Measurements from ENCODE around the gene LDLRAP1. TPM values are rescaled to one million over a fixed set of nuclear protein-coding genes. Genes with fewer than 3 reads are reported as not detected.
"Not testable (repeated sequence)": the region's sequence is repeated elsewhere in the genome, so short reads cannot be mapped to it uniquely, and the experiment has no call there.

Gene LDLRAP1, protein sequence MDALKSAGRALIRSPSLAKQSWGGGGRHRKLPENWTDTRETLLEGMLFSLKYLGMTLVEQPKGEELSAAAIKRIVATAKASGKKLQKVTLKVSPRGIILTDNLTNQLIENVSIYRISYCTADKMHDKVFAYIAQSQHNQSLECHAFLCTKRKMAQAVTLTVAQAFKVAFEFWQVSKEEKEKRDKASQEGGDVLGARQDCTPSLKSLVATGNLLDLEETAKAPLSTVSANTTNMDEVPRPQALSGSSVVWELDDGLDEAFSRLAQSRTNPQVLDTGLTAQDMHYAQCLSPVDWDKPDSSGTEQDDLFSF
- total RNA-seq, result 10 to 100 TPM; 14.3 to 17.4 TPM

DNA sequence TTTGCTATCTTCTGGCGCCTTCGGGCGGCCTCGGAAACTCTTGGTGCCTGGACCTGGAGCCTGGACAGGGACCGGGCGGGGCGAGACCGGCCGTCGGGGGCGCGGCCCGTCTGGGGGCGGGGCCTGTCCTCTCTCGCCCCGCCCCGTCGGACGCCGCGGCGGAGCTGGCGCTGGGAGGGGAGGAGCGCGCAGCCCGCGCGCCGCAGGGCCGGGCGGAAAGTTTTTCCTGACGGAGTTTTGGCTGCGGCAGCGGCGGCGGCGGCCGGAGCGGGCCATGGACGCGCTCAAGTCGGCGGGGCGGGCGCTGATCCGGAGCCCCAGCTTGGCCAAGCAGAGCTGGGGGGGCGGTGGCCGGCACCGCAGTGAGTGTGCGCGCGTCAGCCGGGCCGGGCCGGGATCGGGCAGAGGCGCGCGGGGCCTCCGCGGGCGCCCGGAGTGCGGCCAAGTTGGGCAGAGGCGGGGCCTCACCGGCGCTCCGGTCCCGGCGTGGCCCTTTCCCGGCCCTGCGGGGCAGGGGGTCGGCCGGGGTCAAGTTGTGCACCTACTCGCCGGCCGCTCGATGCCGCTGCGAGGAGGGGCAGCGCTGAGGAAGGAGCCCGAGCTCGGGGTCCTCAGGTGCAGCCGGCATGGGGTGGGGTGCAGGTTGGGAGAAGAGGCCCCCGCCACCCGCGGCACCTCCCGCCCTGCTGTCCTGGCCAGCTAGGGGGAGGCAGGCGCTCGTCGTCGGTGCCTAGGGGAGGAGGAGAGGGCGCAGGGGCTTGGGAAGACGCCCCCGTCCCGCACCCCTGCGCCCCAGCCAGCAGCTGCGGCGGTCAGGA lies at the start of gene LDLRAP1:
Gene LDLRAP1 (plus strand): TSS at position 182 of the 818 bp plus-strand sequence. CDS start 93 bp downstream, at position 275.
- no peaks in the 10 kb centered on the region for H3K27me3 Mint-ChIP-seq
- H3K4me3 Mint-ChIP-seq, result peak within 1 kb of the TSS; percentile 87
- H3K36me3 Mint-ChIP-seq, result no peaks in the 10 kb centered on the region
- peak; percentile 76 for DNase-seq
- H3K4me1 Mint-ChIP-seq, result peaks cover 36% of the 10 kb centered on the region
- H3K9me3 Mint-ChIP-seq, result no peaks in the 10 kb centered on the region
- H3K27ac Mint-ChIP-seq, result peak within 1 kb of the TSS; percentile 76

DNA sequence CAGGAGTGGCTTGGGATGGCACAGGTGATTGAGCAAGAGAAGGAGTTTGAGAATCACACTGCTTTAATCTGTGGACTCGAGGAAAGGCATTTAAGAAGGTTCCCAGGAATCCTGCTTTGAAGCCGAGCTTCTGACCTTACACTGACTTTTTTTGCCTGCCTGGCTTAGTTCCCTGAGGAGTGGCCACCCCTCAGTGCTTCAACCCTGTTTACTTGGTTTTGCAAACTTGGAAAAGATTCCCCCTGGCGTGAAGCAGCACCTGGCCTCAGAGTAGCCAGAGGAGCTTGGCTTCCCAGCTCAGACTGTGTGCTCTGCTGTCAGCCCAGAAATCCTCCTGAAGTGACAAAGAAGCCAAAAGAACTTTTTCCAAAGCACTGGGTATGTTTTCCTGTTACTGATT lies 48.5 kb upstream of the LDLRAP1 start:
- Mint-ChIP-seq H3K27me3 (no peaks in the 10 kb centered on the region), H3K4me1 (no peaks in the 10 kb centered on the region), H3K36me3 (peaks cover 6% of the 10 kb centered on the region), H3K4me3 (no peak overlapping the region), H3K9me3 (no peaks in the 10 kb centered on the region), H3K27ac (no peak overlapping the region)
- no peak for DNase-seq

DNA sequence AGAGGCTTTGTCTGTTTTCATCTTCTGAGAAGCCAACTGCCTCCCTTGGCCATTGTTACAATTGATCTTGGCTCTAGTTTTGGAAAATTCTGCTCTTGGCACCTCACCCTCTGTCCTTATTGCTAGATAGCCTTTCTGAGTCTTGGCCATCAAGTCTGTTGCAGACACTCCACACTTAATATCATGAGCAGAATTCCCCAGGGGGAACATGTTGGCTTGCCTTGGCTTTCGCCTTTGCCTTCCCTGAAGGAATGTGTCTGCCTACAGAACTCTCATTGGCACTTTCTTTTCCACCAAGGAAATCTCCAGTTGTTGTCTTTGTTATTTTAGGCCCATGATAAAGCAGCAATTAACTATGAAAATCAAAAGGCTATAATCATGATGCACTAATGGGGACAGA lies 42.7 kb upstream of the LDLRAP1 start:
- Mint-ChIP-seq H3K4me3 (no peak overlapping the region), H3K36me3 (peaks cover 1% of the 10 kb centered on the region), H3K27ac (no peak overlapping the region), H3K9me3 (no peaks in the 10 kb centered on the region), H3K27me3 (no peaks in the 10 kb centered on the region), H3K4me1 (peaks cover 8% of the 10 kb centered on the region)
- DNase-seq, result no peak

DNA sequence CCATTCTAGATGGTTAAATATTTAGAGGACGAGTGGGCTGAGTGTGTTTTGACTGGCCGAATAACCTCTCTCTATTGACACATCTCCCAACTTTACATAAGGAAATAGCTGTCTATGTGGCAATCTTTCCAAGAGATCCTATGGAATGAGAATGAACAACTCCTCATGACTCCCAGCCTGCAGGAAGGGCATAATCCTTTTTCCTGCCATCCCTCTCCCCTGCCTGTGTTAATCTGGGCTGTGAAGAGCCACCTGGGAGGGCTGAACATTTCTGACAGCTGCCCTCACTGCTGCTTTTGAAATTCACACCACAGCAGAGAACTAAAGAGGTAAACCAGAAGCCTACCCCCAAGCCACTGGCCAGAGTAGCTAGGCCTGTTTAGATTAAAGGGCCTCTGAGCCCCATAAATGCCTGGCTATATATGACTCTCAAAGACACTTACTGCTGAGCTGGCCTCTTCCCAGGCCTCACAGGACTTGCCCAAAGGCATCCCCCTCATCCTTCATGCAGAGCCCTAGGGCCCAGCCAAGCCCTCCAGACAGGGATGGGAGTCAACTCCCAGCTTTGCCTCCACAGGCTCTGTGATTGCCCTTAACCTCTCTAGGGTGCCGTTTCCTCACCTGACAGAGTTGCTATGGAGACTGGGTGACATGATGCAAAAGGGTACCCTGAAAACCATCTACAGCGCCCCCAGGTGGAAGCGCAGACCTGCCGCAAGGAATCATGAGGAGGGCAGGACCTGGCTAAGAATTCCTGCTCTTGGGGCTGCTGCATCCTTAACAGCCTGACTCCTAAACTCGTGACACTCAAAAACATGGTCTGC lies 42.0 kb upstream of the LDLRAP1 start:
- H3K27ac Mint-ChIP-seq, result no peak overlapping the region

DNA sequence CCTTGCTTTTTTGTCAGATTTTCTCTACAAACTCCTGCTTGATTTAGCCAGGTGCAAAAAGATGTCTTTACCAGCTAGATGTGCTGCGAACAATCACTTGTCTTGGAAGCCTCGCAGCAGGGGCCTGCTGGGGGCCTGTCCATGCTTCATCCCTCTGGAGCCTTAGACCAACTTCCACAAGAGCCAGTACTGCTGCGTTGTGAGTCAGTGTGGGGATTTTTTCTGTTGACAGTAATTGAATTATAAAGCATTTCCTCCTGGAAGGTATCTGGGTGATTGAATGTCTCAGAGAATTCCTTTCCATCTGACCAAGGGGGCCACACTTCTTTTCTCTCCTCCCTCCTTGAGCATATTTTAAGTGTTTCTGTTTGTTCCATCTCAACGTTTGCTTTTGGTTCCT lies 40.4 kb upstream of the LDLRAP1 start:
- H3K36me3 Mint-ChIP-seq, result peaks cover 1% of the 10 kb centered on the region
- H3K27ac Mint-ChIP-seq, result peak overlapping the region; percentile 45
- no peak overlapping the region for H3K4me3 Mint-ChIP-seq
- DNase-seq, result no peak
- peaks cover 19% of the 10 kb centered on the region for H3K4me1 Mint-ChIP-seq
- no peaks in the 10 kb centered on the region for H3K9me3 Mint-ChIP-seq
- H3K27me3 Mint-ChIP-seq, result no peaks in the 10 kb centered on the region

More for the DNA sequence above, 42.0 kb upstream of the LDLRAP1 start:
- H3K4me3 Mint-ChIP-seq, result no peak overlapping the region
- peaks cover 1% of the 10 kb centered on the region for H3K36me3 Mint-ChIP-seq
- no peaks in the 10 kb centered on the region for H3K27me3 Mint-ChIP-seq
- H3K4me1 Mint-ChIP-seq, result peaks cover 13% of the 10 kb centered on the region
- DNase-seq, result no peak
- H3K9me3 Mint-ChIP-seq, result no peaks in the 10 kb centered on the region

DNA sequence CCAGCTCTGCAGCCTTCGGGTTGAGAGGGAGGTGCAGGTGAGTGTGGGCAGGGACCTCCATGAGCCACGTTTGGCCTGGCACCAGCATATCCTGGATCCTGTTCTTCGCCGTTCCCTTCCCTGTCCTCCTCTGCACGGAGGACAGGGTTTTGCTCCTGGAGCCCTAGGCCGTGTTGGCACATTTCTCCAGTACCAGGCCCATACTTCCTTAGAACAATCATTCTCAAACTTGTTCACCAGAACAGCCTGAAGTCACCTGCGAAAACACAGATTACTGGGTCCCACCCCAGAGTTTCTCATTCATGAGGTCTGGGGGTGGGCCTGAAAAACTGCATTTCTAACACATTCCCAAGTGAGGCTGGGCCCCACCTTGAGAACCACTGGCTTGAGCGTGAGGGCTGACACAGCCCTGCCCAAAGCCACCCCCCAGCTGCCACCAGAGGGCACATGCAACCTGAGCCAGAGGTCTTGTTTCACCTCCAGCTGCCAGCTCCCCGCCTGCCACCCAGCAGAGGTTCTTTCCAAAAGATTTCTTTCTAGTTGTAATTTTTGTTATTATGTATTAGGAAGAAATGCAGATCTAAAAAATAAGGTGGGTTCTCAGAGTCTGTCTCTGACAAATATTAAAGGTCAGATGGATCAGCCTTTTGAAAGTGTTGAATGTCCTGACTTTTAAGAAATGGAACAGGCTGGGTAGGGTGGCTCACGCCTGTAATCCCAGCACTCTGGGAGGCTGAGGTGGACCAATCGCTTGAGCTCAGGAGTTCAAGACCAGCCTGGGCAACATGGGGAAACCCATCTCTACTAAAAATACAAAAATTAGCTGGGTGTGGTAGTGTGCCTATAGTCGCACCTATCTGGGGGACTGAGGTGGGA lies 39.6 kb upstream of the LDLRAP1 start:
- Mint-ChIP-seq H3K27ac (no peak overlapping the region), H3K4me1 (peaks cover 19% of the 10 kb centered on the region)

DNA sequence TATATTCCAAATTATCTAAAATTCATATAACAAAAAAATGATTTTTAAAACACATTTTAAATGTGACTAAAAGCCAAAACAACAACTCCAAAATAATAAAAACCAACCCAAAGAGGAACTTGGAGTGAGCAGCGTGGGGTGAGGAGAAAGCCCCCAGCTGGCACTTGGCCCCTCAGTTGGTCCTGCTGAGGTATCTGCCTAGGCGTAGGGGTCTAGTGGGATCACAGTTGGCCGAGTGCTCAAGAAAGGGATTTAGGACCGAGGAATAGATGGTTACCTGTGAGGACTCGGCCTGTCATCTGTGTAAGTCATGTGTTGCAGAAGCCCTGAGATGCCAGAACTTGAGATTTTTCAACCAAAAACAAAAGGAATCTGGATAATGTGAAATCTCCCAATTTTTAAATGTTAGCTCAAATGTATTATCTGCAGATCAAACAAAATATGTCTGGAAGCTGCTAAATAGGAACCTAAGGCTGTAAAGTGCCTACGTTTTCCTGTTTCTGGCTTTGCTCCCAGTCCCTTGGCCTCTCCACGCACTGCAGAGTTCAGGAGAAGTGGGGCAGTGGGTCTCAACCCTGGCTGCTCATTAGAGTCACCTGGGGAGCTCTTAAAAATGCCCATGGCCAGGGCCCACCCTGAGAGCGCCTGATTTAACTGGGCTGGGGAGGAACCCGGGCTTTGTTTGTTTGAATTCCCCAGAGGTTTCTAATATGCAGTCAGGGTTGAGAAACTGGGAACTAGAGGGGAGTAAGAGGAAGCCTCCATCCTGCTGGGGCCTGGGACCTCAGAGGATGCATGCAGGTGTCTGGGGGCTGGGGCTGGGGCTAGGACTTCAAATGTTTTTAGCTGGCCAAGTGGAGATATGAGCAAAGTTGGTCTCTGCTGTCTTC lies 38.5 kb upstream of the LDLRAP1 start:
- Mint-ChIP-seq H3K9me3 (no peaks in the 10 kb centered on the region), H3K27ac (no peak overlapping the region), H3K36me3 (peaks cover 1% of the 10 kb centered on the region), H3K27me3 (no peaks in the 10 kb centered on the region), H3K4me3 (no peak overlapping the region), H3K4me1 (peaks cover 19% of the 10 kb centered on the region)
- no peak for DNase-seq

More for the DNA sequence above, 39.6 kb upstream of the LDLRAP1 start:
- Mint-ChIP-seq H3K27me3 (no peaks in the 10 kb centered on the region), H3K4me3 (no peak overlapping the region), H3K9me3 (no peaks in the 10 kb centered on the region), H3K36me3 (peaks cover 1% of the 10 kb centered on the region)
- peak; percentile 65 for DNase-seq

DNA sequence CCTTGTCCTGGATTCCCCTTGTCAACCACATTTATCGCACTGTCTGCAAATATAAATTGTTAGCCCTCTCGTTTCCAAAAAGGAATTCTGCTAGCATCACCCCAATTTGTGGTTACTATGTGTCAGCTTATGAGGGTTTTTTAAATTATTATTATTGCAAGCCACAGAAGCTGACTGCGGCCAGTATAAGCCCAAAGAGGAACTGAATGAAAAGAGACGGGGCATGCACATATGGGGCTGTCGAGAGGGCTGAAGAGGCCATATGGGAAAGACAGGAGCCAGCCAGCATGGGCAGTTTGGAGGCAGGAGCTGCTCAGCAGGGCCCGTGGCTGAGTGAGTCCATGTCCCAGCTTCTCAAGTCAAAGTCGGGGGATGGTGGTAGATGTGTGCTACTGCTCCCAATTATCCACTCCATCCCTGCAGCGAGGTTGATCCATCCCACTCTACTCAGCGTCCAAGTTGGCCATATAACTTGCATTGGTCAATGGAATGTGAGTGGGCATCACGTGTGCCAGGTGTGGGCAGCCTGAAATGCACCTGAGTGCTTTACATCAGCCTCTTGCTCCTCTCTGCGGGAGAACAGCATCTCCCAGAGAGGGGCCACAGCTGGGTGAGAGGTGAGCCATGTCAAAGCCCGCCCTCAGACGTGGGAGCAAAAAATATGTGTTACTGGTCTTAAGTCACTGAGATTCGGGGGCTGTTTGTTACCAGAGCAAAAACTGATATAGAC lies 37.6 kb upstream of the LDLRAP1 start:
- DNase-seq, result no peak
- no peak overlapping the region for H3K27ac Mint-ChIP-seq
- no peak overlapping the region for H3K4me3 Mint-ChIP-seq

DNA sequence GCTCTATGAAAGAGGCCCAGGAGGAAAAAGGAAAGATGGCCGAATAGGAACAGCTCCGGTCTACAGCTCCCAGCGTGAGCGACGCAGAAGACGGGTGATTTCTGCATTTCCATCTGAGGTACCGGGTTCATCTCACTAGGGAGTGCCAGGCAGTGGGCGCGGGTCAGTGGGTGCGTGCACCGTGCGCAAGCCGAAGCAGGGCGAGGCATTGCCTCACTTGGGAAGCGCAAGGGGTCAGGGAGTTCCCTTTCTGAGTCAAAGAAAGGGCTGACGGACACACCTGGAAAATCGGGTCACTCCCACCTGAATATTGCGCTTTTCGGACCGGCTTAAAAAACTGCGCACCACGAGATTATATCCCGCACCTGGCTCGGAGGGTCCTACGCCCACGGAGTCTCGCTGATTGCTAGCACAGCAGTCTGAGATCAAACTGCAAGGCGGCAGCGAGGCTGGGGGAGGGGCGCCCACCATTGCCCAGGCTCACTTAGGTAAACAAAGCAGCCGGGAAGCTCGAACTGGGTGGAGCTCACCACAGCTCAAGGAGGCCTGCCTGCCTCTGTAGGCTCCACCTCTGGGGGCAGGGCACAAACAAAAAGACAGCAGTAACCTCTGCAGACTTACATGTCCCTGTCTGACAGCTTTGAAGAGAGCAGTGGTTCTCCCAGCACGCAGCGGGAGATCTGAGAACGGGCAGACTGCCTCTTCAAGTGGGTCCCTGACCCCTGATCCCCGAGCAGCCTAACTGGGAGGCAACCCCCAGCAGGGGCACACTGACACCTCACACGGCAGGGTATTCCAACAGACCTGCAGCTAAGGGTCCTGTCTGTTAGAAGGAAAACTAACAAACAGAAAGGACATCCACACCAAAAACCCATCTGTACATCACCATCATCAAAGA lies 36.6 kb upstream of the LDLRAP1 start:
- H3K36me3 Mint-ChIP-seq, H3K9me3 Mint-ChIP-seq, H3K27me3 Mint-ChIP-seq, DNase-seq: not testable (repeated sequence)
- peak overlapping the region; percentile 56 for H3K4me3 Mint-ChIP-seq
- peaks cover 19% of the 10 kb centered on the region for H3K4me1 Mint-ChIP-seq
- H3K27ac Mint-ChIP-seq, result peak overlapping the region; percentile 11

More for the DNA sequence above, 37.6 kb upstream of the LDLRAP1 start:
- H3K4me1 Mint-ChIP-seq, result peaks cover 19% of the 10 kb centered on the region
- H3K36me3 Mint-ChIP-seq, result peaks cover 1% of the 10 kb centered on the region
- H3K9me3 Mint-ChIP-seq, result no peaks in the 10 kb centered on the region
- H3K27me3 Mint-ChIP-seq, result no peaks in the 10 kb centered on the region

DNA sequence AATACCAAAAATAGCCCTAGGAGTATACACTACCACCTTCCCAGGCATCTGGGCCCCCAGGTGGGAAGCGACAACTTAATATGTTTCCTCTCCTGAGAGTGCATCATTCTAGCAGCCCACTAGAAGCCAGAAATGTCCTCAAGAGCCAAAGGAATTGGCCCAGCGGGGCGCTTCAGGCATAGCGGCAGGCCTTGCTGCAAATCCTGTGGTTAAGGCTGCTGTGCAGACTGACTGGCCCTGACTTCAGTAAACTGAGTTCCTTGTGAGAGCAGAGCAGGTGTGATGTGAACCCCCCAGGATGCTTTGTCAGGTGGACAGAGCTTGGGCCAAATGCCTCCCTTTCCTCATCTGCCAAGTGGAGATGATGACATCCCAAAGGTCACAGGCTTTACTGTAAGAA lies 29.7 kb upstream of the LDLRAP1 start:
- no peak for DNase-seq
- Mint-ChIP-seq H3K4me1 (no peaks in the 10 kb centered on the region), H3K4me3 (no peak overlapping the region), H3K27ac (no peak overlapping the region), H3K27me3 (no peaks in the 10 kb centered on the region), H3K36me3 (no peaks in the 10 kb centered on the region), H3K9me3 (no peaks in the 10 kb centered on the region)

DNA sequence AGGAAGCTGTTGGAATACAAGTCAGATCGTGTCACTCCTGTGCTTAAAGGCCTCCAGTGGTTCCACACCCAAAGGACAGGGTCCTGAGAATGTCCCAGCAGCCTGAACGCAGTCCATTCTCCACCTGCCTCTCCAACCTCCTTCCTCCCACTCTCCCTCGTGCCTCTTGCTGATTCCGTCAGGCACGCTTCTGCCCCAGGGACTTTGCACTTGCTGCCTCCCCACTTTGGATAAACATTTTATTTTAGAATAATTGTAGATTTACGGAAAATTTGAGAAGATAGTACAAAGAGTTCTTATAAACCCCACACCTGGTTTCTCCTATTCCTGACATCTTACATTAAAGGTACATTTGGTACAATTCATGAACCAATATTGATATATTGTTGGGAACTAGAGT lies 28.4 kb upstream of the LDLRAP1 start:
- Mint-ChIP-seq H3K36me3 (no peaks in the 10 kb centered on the region), H3K27me3 (no peaks in the 10 kb centered on the region), H3K4me3 (no peak overlapping the region), H3K9me3 (no peaks in the 10 kb centered on the region), H3K4me1 (no peaks in the 10 kb centered on the region), H3K27ac (no peak overlapping the region)
- DNase-seq, result no peak

DNA sequence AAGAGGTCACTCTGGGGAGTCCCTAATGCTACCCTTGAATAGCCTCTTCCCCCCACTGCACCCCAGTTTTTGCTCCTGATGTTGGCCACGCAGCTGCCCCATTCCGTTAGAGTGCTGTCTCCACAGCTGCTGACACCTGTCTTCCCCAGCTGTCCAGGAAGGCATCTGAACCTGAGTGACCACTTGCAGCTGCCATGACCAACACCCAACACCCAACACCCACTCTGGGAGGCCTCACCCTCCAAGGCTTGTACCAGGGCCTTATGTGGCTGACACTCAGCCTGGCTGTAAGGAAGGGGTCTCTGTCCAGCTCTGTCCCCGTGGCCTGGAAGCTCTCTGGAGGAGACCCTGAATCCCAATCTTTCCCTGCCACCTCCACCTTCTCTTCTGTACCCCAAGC lies 26.7 kb upstream of the LDLRAP1 start:
- Mint-ChIP-seq H3K4me3 (no peak overlapping the region), H3K4me1 (peaks cover 6% of the 10 kb centered on the region), H3K27ac (no peak overlapping the region), H3K27me3 (no peaks in the 10 kb centered on the region), H3K36me3 (no peaks in the 10 kb centered on the region), H3K9me3 (no peaks in the 10 kb centered on the region)
- no peak for DNase-seq

Measured in activated naive CD8-positive, alpha-beta T cell treated with anti-CD3 and anti-CD28 coated beads for 36 hours (primary cell).